NOMO-1 treated with dmso at 0.1 percent for 144 hours (cell line): Measurements from ENCODE around the gene CCDC74A.
"Not testable (repeated sequence)": the region's sequence is repeated elsewhere in the genome, so short reads cannot be mapped to it uniquely, and the experiment has no call there.

Source experiments
- DNase-seq: peaks from one replicate; lab custom pipeline; 2025; ENCODE audit not compliant: unreplicated experiment; lab: John Stamatoyannopoulos, UW

Gene CCDC74A

GRCh38 chr2:131498321-131498973 is 29.2 kb upstream of the CCDC74A start:
- not testable (repeated sequence) for DNase-seq

GRCh38 chr2:131503587-131503986 is 24.1 kb upstream of the CCDC74A start:
- DNase-seq, result not testable (repeated sequence)

GRCh38 chr2:131504082-131504750 is 23.5 kb upstream of the CCDC74A start:
- not testable (repeated sequence) for DNase-seq

- DNase-seq, result no peak
These were observed 18.1 kb upstream of the CCDC74A start for GRCh38 chr2:131509615-131510014.

GRCh38 chr2:131511291-131511968 is 16.3 kb upstream of the CCDC74A start:
- DNase-seq, result not testable (repeated sequence)

GRCh38 chr2:131511969-131512870 is 15.5 kb upstream of the CCDC74A start:
- DNase-seq, result not testable (repeated sequence)

- not testable (repeated sequence) for DNase-seq
These were observed 13.1 kb upstream of the CCDC74A start for GRCh38 chr2:131514408-131515166.

- not testable (repeated sequence) for DNase-seq
These were observed 12.5 kb upstream of the CCDC74A start for GRCh38 chr2:131515235-131515634.

- DNase-seq, result no peak
These were observed 11.7 kb upstream of the CCDC74A start for GRCh38 chr2:131516011-131516410.

GRCh38 chr2:131516621-131517020 is 11.1 kb upstream of the CCDC74A start:
- DNase-seq, result not testable (repeated sequence)

- DNase-seq, result no peak
These were observed 10.4 kb upstream of the CCDC74A start for GRCh38 chr2:131517106-131517831.

GRCh38 chr2:131517856-131518255 is 9.8 kb upstream of the CCDC74A start:
- DNase-seq, result not testable (repeated sequence)

- DNase-seq, result not testable (repeated sequence)
These were observed 9.2 kb upstream of the CCDC74A start for GRCh38 chr2:131518531-131518930.

- DNase-seq, result no peak
These were observed 8.2 kb upstream of the CCDC74A start for GRCh38 chr2:131519466-131519865.

GRCh38 chr2:131519871-131520470 is 7.7 kb upstream of the CCDC74A start:
- DNase-seq, result not testable (repeated sequence)

- DNase-seq, result no peak
These were observed 7.2 kb upstream of the CCDC74A start for GRCh38 chr2:131520526-131520925.

- DNase-seq, result not testable (repeated sequence)
These were observed 6.2 kb upstream of the CCDC74A start for GRCh38 chr2:131521524-131521923.

- no peak for DNase-seq
These were observed 5.5 kb upstream of the CCDC74A start for GRCh38 chr2:131521961-131522781.
